Subcutaneous adipose tissue (tissue), 4 donors: ENCODE data around the gene ZBTB4. TPM values are rescaled to one million over a fixed set of nuclear protein-coding genes. Genes with fewer than 3 reads are reported as not detected.

Experiments
- CTCF ChIP-seq: fragments of 450-650 bp; IDR thresholded peaks from one replicate; pipeline ENCODE4 v1.5.1; 2016; ENCODE audit warnings: low read depth, mild to moderate bottlenecking, control low read depth, antibody characterized with exemption, moderate library complexity
- total RNA-seq, 4 donors: library from RNA; depleted of rRNA; stranded (reverse); fragments of >200 nt; gene quantifications; one replicate each; pipeline ENCODE4 v1.1.0, GENCODE V29; 2016

Gene ZBTB4
- total RNA-seq, 4 donors from 2014 or later: 34.2 to 58.0 (median 39.3) TPM

GRCh38 chr17:7409716-7410115 is 69.7 kb downstream of the ZBTB4 start:
- no peak for TF ChIP-seq CTCF

Other genes starting within 250 kb of the ZBTB4 start
- 10 to 100 TPM; 23.5 to 36.5 (median 27.1) TPM for gene DVL2, start 245.1 kb downstream of the ZBTB4 start, total RNA-seq
- 10 to 100 TPM; 14.5 to 27.6 (median 19.3) TPM for gene PHF23, start 240.2 kb downstream of the ZBTB4 start, total RNA-seq
- 100 to 1,000 TPM; 350 to 658 (median 462) TPM for gene GABARAP, start 237.2 kb downstream of the ZBTB4 start, total RNA-seq
- 10 to 100 TPM; 71.8 to 86.4 (median 81.1) TPM for gene CTDNEP1, start 227.9 kb downstream of the ZBTB4 start, total RNA-seq
- 10 to 100 TPM; 20.7 to 43.4 (median 25.3) TPM for gene ELP5, start 227.4 kb downstream of the ZBTB4 start, total RNA-seq
- gene CLDN7, start 217.2 kb downstream of the ZBTB4 start, total RNA-seq: 10 to 100 TPM in 2 of 4 donors, 1 to 10 TPM in 2; 3.7 to 26.9 (median 13.2) TPM
- gene SLC2A4, start 197.9 kb downstream of the ZBTB4 start, total RNA-seq: 10 to 100 TPM in 2 of 4 donors, 1 to 10 TPM in 2; 5.6 to 91.4 (median 13.8) TPM
- 10 to 100 TPM in 1 of 4 donors, 1 to 10 TPM in 1, under 1 TPM in 2; 0.82 to 14.1 (median 2.0) TPM for gene YBX2, start 185.0 kb downstream of the ZBTB4 start, total RNA-seq
- 100 to 1,000 TPM; 144 to 174 (median 153) TPM for gene EIF5A, start 172.0 kb downstream of the ZBTB4 start, total RNA-seq
- 10 to 100 TPM; 52.7 to 89.2 (median 75.6) TPM for gene GPS2, start 164.3 kb downstream of the ZBTB4 start, total RNA-seq
- gene NEURL4, start 150.3 kb downstream of the ZBTB4 start, total RNA-seq: 10 to 100 TPM in 3 of 4 donors, 1 to 10 TPM in 1; 4.9 to 22.6 (median 11.2) TPM
- gene ACAP1, start 143.1 kb downstream of the ZBTB4 start, total RNA-seq: 1 to 10 TPM; 1.8 to 8.4 (median 4.0) TPM
- 10 to 100 TPM in 1 of 4 donors, 1 to 10 TPM in 3; 4.9 to 13.8 (median 7.2) TPM for gene KCTD11, start 127.5 kb downstream of the ZBTB4 start, total RNA-seq
- not detected for gene TMEM95, start 124.5 kb downstream of the ZBTB4 start, total RNA-seq
- 1 to 10 TPM in 3 of 4 donors, under 1 TPM in 1; 0.51 to 1.9 (median 1.1) TPM for gene TNK1, start 98.5 kb downstream of the ZBTB4 start, total RNA-seq
- 10 to 100 TPM in 3 of 4 donors, 1 to 10 TPM in 1; 9.1 to 21.3 (median 16.2) TPM for gene PLSCR3, start 85.1 kb downstream of the ZBTB4 start, total RNA-seq
- gene TMEM256, start 75.5 kb downstream of the ZBTB4 start, total RNA-seq: 100 to 1,000 TPM in 2 of 4 donors, 10 to 100 TPM in 2; 76.7 to 134 (median 109) TPM
- gene NLGN2, start 71.8 kb downstream of the ZBTB4 start, total RNA-seq: 1 to 10 TPM; 3.1 to 6.8 (median 4.2) TPM
- gene SPEM1, start 59.3 kb downstream of the ZBTB4 start, total RNA-seq: not detected
- not detected for gene SPEM2, start 54.0 kb downstream of the ZBTB4 start, total RNA-seq
- gene SPEM3, start 50.8 kb downstream of the ZBTB4 start, total RNA-seq: not detected
- gene TMEM102, start 44.2 kb downstream of the ZBTB4 start, total RNA-seq: 1 to 10 TPM; 2.9 to 7.8 (median 5.9) TPM
- 1 to 10 TPM in 2 of 4 donors, under 1 TPM in 1, not detected in 1; 0.88 to 1.3 (median 1.2) TPM for gene FGF11, start 40.1 kb downstream of the ZBTB4 start, total RNA-seq
- 10 to 100 TPM in 1 of 4 donors, 1 to 10 TPM in 3; 2.4 to 10.4 (median 9.8) TPM for gene CHRNB1, start 34.6 kb downstream of the ZBTB4 start, total RNA-seq
- not detected for gene SLC35G6, start 1.8 kb upstream of the ZBTB4 start, total RNA-seq
- 100 to 1,000 TPM in 1 of 4 donors, 10 to 100 TPM in 3; 31.1 to 123 (median 58.5) TPM for gene POLR2A, start 4.7 kb upstream of the ZBTB4 start, total RNA-seq
- gene TNFSF12, start 69.4 kb upstream of the ZBTB4 start, total RNA-seq: 10 to 100 TPM; 21.2 to 61.9 (median 58.7) TPM
- gene TNFSF13, start 79.1 kb upstream of the ZBTB4 start, total RNA-seq: 10 to 100 TPM; 22.8 to 69.5 (median 53.1) TPM
- gene SENP3, start 82.3 kb upstream of the ZBTB4 start, total RNA-seq: 10 to 100 TPM; 41.6 to 64.7 (median 56.8) TPM
- gene CD68, start 100.0 kb upstream of the ZBTB4 start, total RNA-seq: 100 to 1,000 TPM in 3 of 4 donors, 10 to 100 TPM in 1; 56.9 to 609 (median 149) TPM
- gene MPDU1, start 104.2 kb upstream of the ZBTB4 start, total RNA-seq: 10 to 100 TPM; 53.9 to 94.2 (median 77.7) TPM
- gene SOX15, start 110.5 kb upstream of the ZBTB4 start, total RNA-seq: 1 to 10 TPM in 1 of 4 donors, not detected in 3; 1.0 TPM
- 10 to 100 TPM; 12.2 to 35.0 (median 25.1) TPM for gene FXR2, start 135.3 kb upstream of the ZBTB4 start, total RNA-seq
- gene SAT2, start 148.2 kb upstream of the ZBTB4 start, total RNA-seq: 100 to 1,000 TPM in 1 of 4 donors, 10 to 100 TPM in 3; 69.6 to 126 (median 85.0) TPM
- 1 to 10 TPM in 2 of 4 donors, under 1 TPM in 2; 0.44 to 2.1 (median 1.1) TPM for gene SHBG, start 150.5 kb upstream of the ZBTB4 start, total RNA-seq
- under 1 TPM in 1 of 4 donors, not detected in 3; 0.38 TPM for gene ATP1B2, start 171.3 kb upstream of the ZBTB4 start, total RNA-seq
- 10 to 100 TPM; 13.8 to 21.7 (median 16.4) TPM for gene TP53, start 207.9 kb upstream of the ZBTB4 start, total RNA-seq
- gene WRAP53, start 208.8 kb upstream of the ZBTB4 start, total RNA-seq: 1 to 10 TPM; 1.1 to 3.3 (median 2.1) TPM
- under 1 TPM; 0.22 to 0.82 (median 0.55) TPM for gene EFNB3, start 225.6 kb upstream of the ZBTB4 start, total RNA-seq
- gene DNAH2, start 238.1 kb upstream of the ZBTB4 start, total RNA-seq: under 1 TPM; under 0.01 to 0.22 (median 0.18) TPM